Panc1 (cell line): Measurements from ENCODE around the gene PDK2.

ENCODE experiments used
- CTCF ChIP-seq: fragments of 450-650 bp; IDR thresholded peaks from 2 replicates; pipeline ENCODE4 v1.5.1; 2017; ENCODE audit warnings: mild to moderate bottlenecking
- POLR2AphosphoS5 ChIP-seq: IDR thresholded peaks from 2 replicates; pipeline ENCODE4 v1.6.1; 2012; ENCODE audit warnings: mild to moderate bottlenecking, low read depth, low read length, moderate library complexity

- TF ChIP-seq CTCF (no peak), POLR2AphosphoS5 (no peak)
Measured at GRCh38 chr17:50108556-50108955, 13.4 kb downstream of the PDK2 start.
